ENCODE data around the gene MRPS17. TPM values are rescaled to one million over a fixed set of nuclear protein-coding genes. Genes with fewer than 3 reads are reported as not detected.

Gene MRPS17
- total and polyA plus RNA-seq, 2 donors (not counting 3 experiments of a cell fraction or from before 2014, with no cell fraction given) = 11.8 to 19.5 TPM

- no peak overlapping the region for H3K4me2 ChIP-seq (ENCODE audit: insufficient read depth, low read length)
- ChIA-PET POLR2A (no interaction called here), CTCF (interaction anchor here (0.8 kb wide), 1 partner anchor 51 kb away, joined by 3 read pairs; no protein-coding TSS in a partner anchor)
- H3K9ac ChIP-seq (replicated peaks; ENCODE audit: extremely low read depth, insufficient read depth, low read length) = no peak overlapping the region
- dilution Hi-C loops (cut with MboI; ENCODE audit: extremely low pct_ligation_motif_present, low sequenced_read_pairs) (no loop called here), intact Hi-C loops (cut with micrococcal nuclease) (no loop called here)
- no peaks in the 10 kb centered on the region for H3K4me1 ChIP-seq (ENCODE audit: control insufficient read depth, extremely low read depth, insufficient read depth, low read length)
- H3K36me3 ChIP-seq (ENCODE audit: control insufficient read depth in 2 of 2, extremely low read depth in 1 of 2, insufficient read depth in 2 of 2, low read length in 2 of 2) = no peaks in the 10 kb centered on the region
- TF ChIP-seq MAX (IDR thresholded peaks at IDR 0.05; ENCODE audit: insufficient read depth, insufficient read length) (no peak), CTCF (IDR thresholded peaks at IDR 0.05; ENCODE audit: extremely low read depth in 1 of 2, insufficient read depth in 1 of 2, low read depth in 1 of 2, low read length in 2 of 2) (no peak), JUN (IDR thresholded peaks at IDR 0.05; ENCODE audit: borderline replicate concordance, insufficient read depth, insufficient read length, low read depth) (no peak), FOS (IDR thresholded peaks at IDR 0.05; ENCODE audit: borderline replicate concordance, insufficient read depth, low read length) (no peak), EZH2 (IDR thresholded peaks at IDR 0.05; ENCODE audit: borderline replicate concordance, low read depth, low read length, severe bottlenecking) (no peak), POLR2A (IDR thresholded peaks at IDR 0.05; ENCODE audit: low read depth, low read length) (no peak)
- H3K27ac ChIP-seq (ENCODE audit: insufficient read depth, low read depth, low read length) = no peak overlapping the region
- BruUV-seq (replicated peaks) = no TSS peak
- no peaks in the 10 kb centered on the region for H3K9me1 ChIP-seq (replicated peaks; ENCODE audit: control insufficient read depth, extremely low read depth, insufficient read depth, low read length)
- H3K79me2 ChIP-seq (ENCODE audit: control insufficient read depth, insufficient read depth, low read length) = no peaks in the 10 kb centered on the region
- H3K4me3 ChIP-seq (replicated peaks in 1 of 3; ENCODE audit: insufficient read depth in 1 of 3, low read depth in 1 of 3, low read length in 3 of 3) = no peak overlapping the region
- H3K9me3 ChIP-seq (replicated peaks; ENCODE audit: control insufficient read depth, insufficient read depth, low read length) = no peaks in the 10 kb centered on the region
- no peak overlapping the region for H2AFZ ChIP-seq (ENCODE audit: low read depth, low read length)
- H4K20me1 ChIP-seq (replicated peaks; ENCODE audit: control insufficient read depth, extremely low read depth, insufficient read depth, low read length) = no peaks in the 10 kb centered on the region
- H3K27me3 ChIP-seq (ENCODE audit: control insufficient read depth in 2 of 2, insufficient read depth in 2 of 2, low read length in 2 of 2) = no peaks in the 10 kb centered on the region
- FAIRE-seq (no peak), DNase-seq (ENCODE audit: low read depth, low spot score) (no peak)
Observed at GRCh38 chr7:55912748-55913158, 38.9 kb upstream of the MRPS17 start.

GRCh38 chr7:55917771-55918170 is 33.9 kb upstream of the MRPS17 start:
- DNase-seq (ENCODE audit: low read depth, low spot score) = no peak
- TF ChIP-seq POLR2A (IDR thresholded peaks at IDR 0.05; ENCODE audit: low read depth, low read length) (no peak), FOS (IDR thresholded peaks at IDR 0.05; ENCODE audit: borderline replicate concordance, insufficient read depth, low read length) (no peak), JUN (IDR thresholded peaks at IDR 0.05; ENCODE audit: borderline replicate concordance, insufficient read depth, insufficient read length, low read depth) (no peak), EZH2 (IDR thresholded peaks at IDR 0.05; ENCODE audit: borderline replicate concordance, low read depth, low read length, severe bottlenecking) (no peak), POLR2AphosphoS5 (IDR thresholded peaks at IDR 0.05; ENCODE audit: insufficient read depth, low read depth, low read length) (no peak), MYC (IDR thresholded peaks at IDR 0.05; ENCODE audit: low read depth, low read length) (no peak), MAX (IDR thresholded peaks at IDR 0.05; ENCODE audit: insufficient read depth, insufficient read length) (no peak), GATA2 (IDR thresholded peaks at IDR 0.05; ENCODE audit: insufficient read depth, insufficient read length, low read depth, low read length) (no peak), CTCF (IDR thresholded peaks at IDR 0.05; ENCODE audit: extremely low read depth in 1 of 2, insufficient read depth in 1 of 2, low read depth in 1 of 2, low read length in 2 of 2) (no peak)
- BruUV-seq (replicated peaks) = no TSS peak
- no peak for FAIRE-seq
- H3K9me1 ChIP-seq (replicated peaks; ENCODE audit: control insufficient read depth, extremely low read depth, insufficient read depth, low read length) = no peaks in the 10 kb centered on the region
- no peaks in the 10 kb centered on the region for H3K4me1 ChIP-seq (ENCODE audit: control insufficient read depth, extremely low read depth, insufficient read depth, low read length)
- H3K4me2 ChIP-seq (ENCODE audit: insufficient read depth, low read length) = no peak overlapping the region
- no peaks in the 10 kb centered on the region for H4K20me1 ChIP-seq (replicated peaks; ENCODE audit: control insufficient read depth, extremely low read depth, insufficient read depth, low read length)
- POLR2A ChIA-PET = no interaction called here
- H3K27me3 ChIP-seq (ENCODE audit: control insufficient read depth in 2 of 2, insufficient read depth in 2 of 2, low read length in 2 of 2) = no peaks in the 10 kb centered on the region
- no peak overlapping the region for H3K27ac ChIP-seq (ENCODE audit: insufficient read depth, low read depth, low read length)
- CTCF ChIA-PET = no interaction called here
- H2AFZ ChIP-seq (ENCODE audit: low read depth, low read length) = no peak overlapping the region
- H3K79me2 ChIP-seq (ENCODE audit: control insufficient read depth, insufficient read depth, low read length) = no peaks in the 10 kb centered on the region
- no peak overlapping the region for H3K9ac ChIP-seq (replicated peaks; ENCODE audit: extremely low read depth, insufficient read depth, low read length)
- no peaks in the 10 kb centered on the region for H3K36me3 ChIP-seq (ENCODE audit: control insufficient read depth in 2 of 2, extremely low read depth in 1 of 2, insufficient read depth in 2 of 2, low read length in 2 of 2)
- H3K4me3 ChIP-seq (replicated peaks in 1 of 3; ENCODE audit: insufficient read depth in 1 of 3, low read depth in 1 of 3, low read length in 3 of 3) = no peak overlapping the region
- dilution Hi-C loops (cut with MboI; ENCODE audit: extremely low pct_ligation_motif_present, low sequenced_read_pairs) (no loop called here), intact Hi-C loops (cut with micrococcal nuclease) (no loop called here)
- no peaks in the 10 kb centered on the region for H3K9me3 ChIP-seq (replicated peaks; ENCODE audit: control insufficient read depth, insufficient read depth, low read length)
